ENCODE measurements around the gene SMIM44.

The SMIM44 gene

DNA sequence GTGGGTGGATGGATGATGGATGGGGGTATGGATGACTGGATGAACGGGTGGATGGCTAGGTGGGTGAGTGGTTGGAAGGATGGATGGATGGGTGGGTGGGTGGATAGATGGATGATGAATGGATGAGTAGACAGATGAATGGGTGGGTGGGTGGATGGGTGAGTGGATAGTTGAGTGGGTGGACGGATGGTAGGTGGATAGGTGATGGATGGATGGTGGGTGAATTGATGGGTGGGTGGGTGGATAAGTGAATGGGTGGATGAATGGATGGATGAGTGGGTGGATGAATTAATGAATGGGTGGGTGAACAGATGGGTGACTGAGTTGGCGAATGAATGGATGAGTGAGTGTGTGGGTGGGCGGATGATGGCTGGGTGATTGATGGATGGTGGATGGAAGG, 7.8 kb downstream of the SMIM44 start:
- no peak for DNase-seq

DNA sequence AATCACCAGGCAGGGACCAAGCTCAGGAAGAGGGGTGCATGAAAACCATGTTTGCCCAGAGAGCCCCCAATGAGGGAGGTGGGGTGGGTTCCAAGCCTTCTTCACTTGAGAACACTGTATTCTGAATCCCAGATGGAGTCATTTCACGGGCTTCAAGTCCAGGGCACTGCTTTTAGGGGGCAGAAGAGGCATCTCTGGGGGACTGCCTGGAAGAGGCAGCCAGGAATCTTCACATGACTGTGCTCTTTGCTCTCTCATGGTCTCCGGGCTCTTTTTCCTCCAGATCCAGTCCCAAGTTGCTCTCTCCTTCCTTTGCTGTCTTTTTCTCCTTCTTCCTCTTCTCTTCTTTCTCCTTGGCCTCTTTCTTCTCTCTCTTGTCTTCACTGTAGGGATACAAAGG, 8.6 kb downstream of the SMIM44 start:
- no peak for DNase-seq

DNA sequence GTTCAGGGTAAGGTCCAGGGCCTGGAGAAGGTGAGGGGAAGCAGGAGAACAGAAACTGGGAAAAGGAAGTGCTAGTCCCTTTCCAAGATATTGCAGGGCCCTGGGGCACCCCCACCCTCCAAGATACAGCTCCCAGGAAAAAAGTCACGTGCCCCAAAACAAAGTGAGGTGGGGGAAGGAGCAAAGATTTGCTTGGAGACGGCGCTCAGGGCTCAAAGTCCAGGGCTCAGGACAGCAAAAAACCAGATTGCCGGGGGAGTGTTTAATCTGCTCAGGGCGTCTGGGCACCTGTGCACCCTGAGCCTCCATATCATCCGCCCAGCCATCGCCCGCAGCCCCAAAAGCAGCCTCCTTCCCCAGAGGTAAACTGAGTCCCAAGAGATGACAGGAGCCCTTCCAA, 9.2 kb downstream of the SMIM44 start:
- DNase-seq: no peak

DNA sequence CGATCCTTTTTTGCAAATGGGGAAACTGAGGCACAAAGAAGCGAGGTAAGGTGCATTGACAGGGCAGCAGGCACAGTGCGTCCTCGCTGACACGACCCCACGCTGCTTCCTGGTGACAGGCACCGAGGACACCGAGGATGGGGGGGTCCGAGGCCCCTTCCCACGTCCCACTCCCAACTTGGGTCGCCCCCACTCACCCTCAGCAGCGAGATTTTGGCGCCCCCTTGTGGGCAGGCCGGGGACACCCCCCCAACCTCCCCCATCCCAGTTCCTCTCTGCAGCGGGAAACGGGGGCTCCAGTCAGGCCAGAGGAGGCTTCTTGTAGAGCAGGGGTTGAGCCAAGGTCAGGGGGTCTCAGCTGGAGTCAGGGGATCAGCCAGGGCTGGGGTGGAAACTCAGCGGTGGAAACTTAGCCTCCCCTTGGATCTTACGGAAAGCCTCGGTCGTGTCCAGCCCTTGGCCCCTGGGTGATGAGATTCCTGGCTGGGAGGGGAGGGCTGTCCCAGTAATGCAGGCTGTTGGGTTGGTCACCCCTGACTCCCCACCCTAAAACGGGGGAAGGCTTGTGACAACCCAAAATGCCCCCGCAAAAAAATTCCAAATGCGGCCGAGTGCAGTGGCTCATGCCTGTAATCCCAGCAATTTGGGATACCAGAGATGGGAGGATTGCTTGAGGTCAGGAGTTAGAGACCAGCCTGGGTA, 11.1 kb downstream of the SMIM44 start:
- no peak for DNase-seq

DNA sequence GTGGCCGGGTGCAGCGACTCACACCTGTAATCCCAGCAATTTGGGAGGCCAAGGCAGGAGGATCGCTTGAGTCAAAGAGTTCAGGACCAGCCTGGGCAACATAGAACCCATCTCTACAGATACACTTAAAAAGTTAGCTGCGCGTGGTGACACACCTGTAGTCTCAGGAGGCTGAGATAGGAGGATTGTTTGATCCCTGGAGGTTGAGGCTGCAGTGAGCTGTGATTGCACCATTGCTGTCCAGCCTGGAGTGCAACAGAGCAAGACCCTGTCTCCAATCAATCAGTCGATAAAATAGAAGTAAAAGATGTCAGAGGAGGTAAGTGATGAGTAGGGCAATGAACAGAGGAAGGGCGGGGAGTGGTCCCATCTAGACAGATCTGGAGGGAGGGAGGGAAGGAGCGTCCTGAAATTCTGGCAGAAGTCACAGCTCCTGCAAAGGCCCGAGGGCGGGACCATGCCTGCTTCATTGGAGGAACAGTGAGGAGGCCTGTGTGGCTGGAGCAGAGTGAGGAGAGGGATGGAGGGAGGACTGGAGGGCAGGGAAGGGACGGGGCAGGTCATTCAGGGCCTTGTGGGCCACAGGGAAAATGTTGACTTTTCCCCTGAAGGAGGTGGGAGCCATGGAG, 12.6 kb downstream of the SMIM44 start:
- DNase-seq: no peak

DNA sequence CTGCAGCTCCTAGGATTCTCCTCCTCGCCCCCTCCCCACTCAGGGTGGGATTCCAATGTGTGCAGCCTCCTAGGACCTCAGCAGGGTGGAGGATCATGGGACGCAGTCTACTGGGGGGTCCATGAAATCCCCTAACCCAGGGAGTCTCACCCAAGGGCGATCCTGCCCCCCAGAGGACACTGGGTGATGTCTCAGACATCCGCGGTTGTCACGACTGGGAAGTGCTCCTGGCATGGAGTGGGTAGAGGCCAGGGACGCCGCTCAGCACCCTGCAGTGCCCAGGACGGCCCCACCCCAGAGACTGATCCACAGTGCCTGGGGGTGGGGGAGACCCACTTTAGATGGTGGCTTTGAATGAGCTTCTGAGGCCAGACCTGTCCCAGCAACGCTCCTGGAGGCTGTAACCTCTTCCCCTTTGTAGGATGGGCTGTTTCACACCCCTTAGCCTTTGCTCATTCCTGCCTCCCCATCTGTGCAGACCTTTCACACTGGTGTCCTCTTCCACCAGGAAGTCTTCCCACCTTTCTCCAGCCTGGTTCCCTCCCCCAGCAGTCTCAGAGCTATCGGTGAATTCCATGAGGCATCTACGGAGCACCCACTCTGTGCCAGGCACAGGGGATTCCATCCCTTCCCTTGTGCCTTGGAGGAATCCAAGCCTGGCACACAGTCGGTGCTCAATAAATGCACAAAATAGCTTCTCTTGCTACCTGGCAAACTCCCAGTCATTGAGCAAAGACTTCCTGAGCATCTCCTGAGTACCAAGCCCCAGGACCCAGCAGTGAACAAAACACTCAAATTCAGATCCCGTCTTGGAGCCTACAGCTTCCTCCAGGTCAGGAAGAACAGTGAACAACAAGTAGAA, 13.4 kb downstream of the SMIM44 start:
- DNase-seq: no peak

DNA sequence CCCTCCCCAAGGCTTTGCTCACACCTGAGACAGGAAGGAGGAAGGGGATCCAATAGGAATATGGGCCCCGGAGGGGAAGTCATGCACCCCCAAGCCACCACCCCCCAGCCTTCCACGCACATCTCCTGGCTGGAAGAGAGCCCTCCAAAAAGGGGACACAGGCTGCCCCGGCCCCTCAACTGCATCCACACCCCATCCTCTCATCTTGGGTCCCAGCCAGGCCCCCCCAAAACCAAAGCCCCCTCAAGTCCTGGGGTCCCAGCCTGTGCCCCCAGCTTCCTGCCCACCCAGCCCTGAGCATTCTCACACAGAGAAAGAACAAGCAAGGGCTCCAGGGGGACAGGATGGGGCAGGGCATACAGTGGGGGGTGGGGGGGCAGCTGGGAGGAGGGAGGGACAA, 15.0 kb downstream of the SMIM44 start:
- no peak for DNase-seq

DNA sequence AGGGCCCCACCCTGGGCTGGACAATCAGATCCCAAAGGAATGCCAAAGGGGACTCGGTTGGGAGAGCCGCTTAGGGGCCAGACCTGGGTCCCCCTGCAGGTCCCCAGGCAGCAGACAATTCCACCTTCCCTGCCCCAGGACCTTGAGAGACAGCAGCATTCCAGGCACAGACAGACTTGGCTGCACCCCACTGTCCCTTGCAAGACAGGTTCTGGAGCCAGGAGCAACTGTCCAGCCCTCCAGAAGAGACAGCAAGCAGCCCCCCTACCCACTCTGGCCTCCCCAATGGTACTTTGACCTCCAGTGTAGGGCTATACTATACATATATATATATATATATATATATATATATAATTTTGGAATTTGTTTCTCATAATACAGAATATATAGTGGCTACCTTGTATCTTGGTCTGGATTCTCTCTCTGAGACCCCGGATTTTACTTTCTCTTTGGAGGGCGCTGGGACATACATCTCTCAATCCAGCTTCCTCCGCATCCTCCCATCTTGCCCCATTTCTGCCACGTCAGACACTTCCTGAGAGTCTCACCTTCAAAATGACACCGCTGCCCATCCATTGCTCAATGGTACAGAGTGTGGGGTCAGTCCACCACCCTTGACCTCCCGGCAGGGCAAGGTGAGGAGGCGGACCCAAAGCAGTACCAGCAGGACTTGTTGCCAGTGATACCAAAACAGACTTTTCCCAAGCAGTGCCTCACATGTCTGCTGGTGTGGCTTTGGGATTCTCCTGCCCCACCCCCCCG, 15.6 kb downstream of the SMIM44 start:
- no peak for DNase-seq

DNA sequence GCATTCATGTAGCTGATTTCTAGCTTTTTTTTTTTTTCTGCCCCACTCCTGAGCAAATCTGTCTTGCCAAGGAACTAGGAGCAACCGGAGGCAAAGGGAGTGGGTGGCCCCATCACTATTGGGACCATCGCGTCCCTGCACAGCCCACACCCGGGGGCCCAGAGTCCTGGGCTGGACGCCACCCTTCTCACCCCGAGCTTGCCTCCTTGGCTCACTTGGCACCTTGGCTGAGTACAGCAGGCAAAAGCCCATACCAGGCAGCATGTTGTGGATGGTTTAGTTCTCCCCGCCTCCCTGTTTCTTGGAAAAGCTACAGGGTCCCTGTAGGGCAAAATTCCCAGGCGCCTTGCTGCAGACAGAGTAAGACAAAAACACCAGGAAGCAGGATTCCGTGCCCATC, 16.6 kb downstream of the SMIM44 start:
- DNase-seq: no peak

DNA sequence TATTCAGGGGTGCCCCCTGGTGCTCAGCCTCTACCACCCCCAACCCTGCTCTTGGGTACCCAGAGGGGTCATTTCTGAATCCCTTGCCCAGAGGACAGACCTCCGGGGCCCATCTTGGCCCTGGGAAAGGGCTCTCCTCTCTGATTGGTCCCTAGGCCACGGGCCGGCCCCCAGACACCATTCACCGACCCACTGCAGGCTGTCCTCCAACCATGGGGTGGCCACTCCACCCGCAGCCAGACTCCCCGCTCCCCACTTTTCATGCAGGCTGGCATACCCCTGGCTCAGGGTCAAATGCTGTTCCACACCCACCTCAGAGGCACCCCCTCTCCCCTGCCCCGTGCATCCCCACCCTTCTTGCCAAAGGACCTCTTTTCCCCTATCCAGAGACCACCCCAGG, 17.7 kb downstream of the SMIM44 start:
- no peak for DNase-seq

DNA sequence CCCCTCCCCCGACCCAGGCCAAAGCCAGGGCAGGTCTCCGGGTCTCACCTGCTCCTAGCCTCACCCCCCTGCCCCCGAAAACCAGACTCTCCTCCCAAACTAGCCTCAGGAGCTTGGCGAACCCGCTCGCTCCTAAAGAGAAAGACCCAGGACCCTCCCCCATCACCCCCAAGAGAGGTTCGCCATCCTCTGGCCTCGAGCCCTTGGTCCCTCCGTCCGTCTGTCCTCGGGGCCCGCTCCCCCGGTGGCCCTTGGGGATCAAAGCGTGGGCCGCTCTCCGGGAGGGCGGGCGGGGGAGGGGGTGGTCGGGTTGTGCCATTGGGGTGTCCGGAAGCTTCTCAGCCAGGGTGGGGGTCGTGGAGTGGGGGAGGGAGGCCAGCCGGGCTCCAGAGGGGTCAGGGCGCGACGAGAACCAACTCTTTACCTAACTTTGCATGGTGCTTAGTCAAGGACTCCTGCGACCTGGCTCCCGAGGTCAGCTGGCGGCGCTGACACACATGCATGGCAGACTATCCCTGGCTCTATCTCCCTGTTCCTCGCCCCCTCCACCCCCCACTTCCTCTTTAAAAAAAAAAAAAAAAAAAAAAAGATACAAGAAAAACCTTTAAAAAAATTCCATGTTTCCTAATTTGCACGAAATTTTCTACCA, 18.5 kb downstream of the SMIM44 start:
- no peak for DNase-seq

DNA sequence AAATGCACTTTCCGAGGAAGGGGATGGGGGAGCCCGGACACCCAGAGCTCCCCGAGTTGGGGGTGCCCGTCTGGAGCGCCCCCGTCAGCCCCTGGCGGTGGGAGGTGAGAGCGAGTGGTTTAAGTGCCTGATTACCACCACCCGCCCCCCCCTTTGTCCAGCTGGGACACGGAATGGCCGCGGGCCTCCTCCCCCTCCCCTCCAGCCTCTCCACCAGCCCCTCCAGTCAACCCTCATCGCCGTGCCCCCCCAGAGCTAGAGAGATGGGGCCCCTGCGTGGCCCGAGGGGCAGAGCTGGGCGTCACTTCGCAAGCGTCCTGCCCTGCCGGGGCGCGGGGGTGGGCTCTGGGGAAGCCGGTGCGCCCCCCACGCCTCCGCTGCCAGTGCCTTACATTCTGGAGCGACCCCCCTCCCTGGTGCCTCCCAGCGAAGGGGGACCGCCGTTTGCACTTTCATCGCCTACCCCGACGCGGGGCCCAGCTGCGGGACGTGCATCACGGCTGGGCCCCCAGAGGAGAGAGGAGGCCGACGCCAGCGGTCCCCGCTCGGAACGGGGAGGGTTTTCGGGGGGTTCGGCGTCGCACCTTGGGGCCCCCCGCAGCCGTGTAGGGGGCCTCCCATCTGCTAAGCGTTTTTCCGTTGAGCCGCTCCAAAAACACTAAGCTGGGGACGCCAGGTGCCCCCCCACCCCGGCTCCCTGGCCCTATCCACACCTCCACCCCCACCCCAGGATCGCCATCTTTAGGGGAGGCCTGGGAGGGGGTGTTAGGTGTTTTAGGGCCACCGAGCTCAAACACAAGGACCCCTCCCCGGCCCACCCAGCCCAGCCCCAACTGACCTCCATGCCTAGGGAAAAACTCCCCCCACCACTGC, 19.3 kb downstream of the SMIM44 start:
- DNase-seq: no peak

DNA sequence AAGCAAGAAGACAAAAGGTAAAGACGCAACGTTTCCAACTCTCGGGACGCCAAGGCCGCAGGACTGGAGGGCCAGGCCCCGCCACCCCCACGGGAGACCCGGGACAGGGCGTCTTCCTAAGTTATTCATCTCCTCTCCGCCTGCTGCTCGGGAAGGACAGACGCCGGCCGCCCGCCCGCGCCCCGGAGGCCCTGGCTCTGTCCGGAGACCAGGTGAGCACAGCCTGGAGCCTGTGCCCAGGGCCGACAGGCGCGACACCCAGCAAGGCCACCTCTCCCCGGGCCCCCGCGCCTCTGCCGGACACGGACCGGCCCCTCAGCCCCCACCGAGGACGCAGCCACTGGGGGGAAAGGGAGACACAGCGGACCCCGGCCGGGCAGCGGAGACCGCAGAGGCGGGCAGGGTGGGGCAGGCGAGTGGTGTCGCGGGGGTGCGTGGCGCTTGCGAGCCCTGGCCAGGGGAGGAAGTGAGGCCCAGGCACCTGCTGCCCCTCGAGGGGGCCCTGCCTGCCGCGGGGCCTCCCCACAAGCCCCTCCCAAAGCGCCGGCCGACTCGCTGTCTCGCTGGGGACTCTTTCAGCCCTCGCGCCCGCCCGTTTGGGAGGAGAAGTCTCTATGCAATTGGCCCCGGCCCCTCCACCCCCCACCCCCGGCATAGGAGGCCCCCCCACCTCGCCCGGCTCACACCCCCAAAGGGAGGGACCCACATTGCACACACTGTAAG, 20.1 kb downstream of the SMIM44 start:
- no peak for DNase-seq

DNA sequence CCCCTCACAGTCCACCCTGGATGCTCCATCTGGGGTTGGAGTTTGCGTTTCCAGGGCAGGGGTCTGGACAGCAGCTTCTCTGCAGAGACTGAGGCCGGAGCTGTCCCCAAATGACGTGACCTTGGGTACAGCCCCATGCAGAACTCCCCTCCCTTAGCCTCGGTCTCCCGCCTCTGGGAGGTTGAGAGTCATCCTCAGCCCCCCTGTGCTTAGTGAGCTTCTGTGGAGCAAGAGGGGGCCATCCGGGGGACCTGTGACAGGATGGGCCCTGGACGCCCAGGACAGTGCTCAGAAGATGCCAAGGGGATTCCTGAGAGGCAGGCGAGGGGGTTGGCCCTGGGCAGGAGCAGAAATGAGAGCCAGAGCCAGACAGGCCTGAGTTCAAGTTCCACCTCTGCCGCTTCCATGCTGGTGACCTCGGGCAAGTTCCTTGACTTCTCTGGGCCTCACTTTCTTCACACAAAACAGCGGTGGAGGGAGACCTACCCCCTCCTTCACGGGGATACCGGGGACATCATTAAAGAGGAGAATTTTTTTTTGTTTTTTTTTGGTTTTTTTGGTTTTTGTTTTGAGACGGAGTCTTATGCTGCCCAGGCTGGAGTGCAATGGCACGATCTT, 23.2 kb downstream of the SMIM44 start:
- peak; percentile 60 for DNase-seq

DNA sequence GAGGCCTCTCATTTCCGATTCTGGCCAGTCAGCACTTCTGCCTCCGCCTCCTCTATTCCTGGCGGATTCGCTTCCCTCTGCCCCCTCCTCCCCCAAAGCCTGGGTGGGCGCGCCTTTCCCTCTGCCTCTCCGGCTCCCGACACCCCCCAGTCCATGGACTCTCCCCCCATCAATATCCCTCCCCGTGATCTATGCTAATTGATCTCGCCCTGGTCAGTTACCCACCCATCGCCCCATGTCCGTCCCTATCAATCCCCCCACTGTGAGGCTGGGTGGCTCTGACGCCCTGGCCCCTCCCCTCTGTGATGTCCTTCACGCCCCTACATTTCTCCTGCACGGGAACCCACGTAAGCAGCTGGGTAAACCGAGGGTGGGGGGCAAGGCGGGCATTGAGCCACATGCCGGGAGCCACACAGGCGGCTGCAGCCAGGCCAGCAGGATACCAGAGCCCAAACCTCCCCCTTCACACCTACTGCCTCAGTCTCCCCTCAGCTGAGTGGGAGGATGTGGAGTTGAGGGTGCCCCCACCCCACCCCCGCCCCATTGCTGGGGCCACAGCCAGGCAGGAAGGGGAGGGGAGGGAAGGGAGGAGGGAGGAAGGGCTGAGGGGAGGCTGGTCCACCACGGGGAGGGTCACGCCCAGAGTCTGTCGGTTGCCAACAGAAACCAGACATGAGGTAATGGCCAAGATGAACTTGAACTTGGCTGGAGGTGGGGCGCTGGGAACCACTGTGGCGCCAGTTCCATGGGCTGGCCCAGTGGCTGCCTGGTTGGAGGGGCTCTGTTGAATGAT, 24.0 kb downstream of the SMIM44 start:
- peak; percentile 96 for DNase-seq

DNA sequence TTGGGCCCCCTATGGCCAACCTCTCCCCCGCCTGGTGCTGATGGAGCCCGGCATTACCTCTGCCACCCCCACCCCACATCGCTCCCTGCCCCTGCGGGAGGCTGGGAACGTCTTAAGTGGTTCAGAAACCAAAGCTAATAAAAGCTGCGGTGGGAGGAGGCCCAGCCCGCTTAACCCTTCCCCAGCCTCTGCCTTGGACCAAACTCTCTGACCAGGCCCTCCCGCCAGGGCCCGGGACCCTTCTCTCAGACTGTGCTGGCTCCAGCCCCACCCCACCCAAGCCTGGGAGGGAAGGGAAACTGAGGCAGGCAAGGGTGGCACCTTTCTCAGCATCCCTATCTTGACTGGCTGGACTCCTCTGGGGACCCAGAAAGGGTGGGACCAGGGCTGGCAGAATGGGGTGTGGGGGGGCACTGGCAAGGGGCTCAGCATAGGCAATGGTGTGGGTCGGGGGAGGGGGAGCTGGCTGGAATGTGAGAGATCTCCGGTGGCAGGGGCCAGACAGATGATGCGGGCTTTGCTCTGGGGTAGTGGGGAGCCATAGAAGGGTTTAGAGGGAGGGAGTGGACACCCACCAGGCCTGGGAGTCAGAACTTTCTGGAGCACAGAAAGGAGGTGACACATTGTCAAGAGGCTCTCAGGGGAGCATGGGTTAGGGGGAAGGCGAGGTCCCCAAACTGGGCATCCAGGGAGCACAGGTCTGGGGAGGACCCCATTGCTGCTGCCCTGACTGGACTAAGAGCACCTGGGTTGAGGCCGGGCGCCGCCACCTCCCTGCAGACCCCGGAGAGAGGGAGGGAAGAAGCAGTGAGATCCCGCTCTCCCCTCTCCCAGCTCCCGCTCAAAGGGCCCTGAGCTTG, 24.8 kb downstream of the SMIM44 start:
- peak; percentile 84 for DNase-seq

DNA sequence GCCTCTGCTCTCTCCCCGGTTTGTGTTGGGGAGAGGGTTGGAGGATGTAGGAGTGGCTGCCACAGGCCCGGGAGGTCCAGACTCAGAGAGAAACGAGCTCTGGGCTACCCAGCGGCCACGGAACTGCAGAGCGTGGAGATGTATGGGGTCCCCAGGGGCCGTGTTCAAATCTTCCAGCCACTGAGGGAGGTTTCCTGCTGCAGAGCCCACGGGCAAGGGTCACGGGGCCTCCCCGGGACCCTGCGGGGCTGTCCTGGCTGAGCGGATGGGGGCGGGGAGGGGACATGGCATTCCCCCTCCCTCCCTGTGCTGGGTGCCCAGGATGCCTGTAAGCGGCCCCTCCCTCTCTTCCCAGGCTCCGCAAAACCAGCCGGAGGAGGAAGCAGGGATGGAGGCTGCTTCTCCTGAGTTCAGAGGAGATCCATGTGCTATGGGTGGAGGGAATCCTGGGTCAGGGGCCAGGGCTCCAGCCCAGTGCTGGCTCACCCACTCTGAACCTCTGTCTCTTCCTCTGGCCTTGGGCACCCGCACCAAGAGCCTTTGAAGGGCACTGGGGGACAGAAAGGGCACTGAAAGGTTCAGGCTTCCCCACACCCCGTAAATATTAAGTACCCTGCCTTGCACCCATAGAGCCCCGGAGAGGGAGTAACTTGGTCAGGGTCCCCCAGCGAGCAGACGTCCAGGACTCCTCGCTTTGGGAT, 25.6 kb downstream of the SMIM44 start:
- DNase-seq: peak; percentile 75
